HepG2 (cell line): ENCODE results near the gene NEDD4L. TPM values are rescaled to one million over a fixed set of nuclear protein-coding genes. Genes with fewer than 3 reads are reported as not detected.

Source experiments
- ARHGAP35 ChIP-seq: sonication (generic); formaldehyde crosslinking; IDR thresholded peaks from 2 replicates; pipeline ENCODE4 v1.9.0; 2022; ENCODE audit warnings: mild to moderate bottlenecking, inconsistent platforms, moderate library complexity, missing genetic modification reagents, borderline replicate concordance
- SIN3B ChIP-seq: fragments of 150-350 bp; IDR thresholded peaks from 2 replicates; pipeline ENCODE4 v1.6.1; 2014; ENCODE audit warnings: low read length
- SMAD3 ChIP-seq: sonication (generic); formaldehyde crosslinking; IDR thresholded peaks from 2 replicates; pipeline ENCODE4 v1.4.0; 2020; ENCODE audit warnings: missing genetic modification reagents
- SMARCC2 ChIP-seq: fragments of 450-650 bp; IDR thresholded peaks from 2 replicates; pipeline ENCODE4 v1.6.1; 2017; ENCODE audit warnings: antibody characterized with exemption, mild to moderate bottlenecking
- XBP1 ChIP-seq: sonication (generic); formaldehyde crosslinking; IDR thresholded peaks from 2 replicates; pipeline ENCODE4 v1.5.0; 2020; ENCODE audit warnings: missing genetic modification reagents
- ZFYVE20 ChIP-seq: sonication (generic); formaldehyde crosslinking; IDR thresholded peaks from 2 replicates; pipeline ENCODE4 v1.8.0; 2023; ENCODE audit warnings: low read depth, mild to moderate bottlenecking, moderate library complexity, missing genetic modification reagents, borderline replicate concordance
- ZNF232 ChIP-seq: sonication (generic); formaldehyde crosslinking; IDR thresholded peaks from 2 replicates; pipeline ENCODE4 v1.4.0; 2020; ENCODE audit warnings: missing genetic modification reagents, borderline replicate concordance
- ZSCAN31 ChIP-seq: sonication (generic); formaldehyde crosslinking; IDR thresholded peaks from 2 replicates; pipeline ENCODE4 v1.5.0; 2020; ENCODE audit warnings: low read depth, mild to moderate bottlenecking, missing genetic modification reagents
- polyA plus RNA-seq, 8 experiments: library from polyadenylated mRNA; depleted of rRNA in 3 of 8; stranded (reverse) in 7 of 8; unstranded in 1 of 8; fragments of >200 nt; fragmentation: Illumina TruSeq in 4 of 8; extraction: Trizol in 4 of 8; gene quantifications; 2 replicates each; pipeline versions ENCODE4 v1.2.1 to v1.2.3, GENCODE V29; 2011 to 2016; ENCODE audit warnings: low read depth in 4 of 8, missing spikeins in 1 of 8, mixed read lengths in 1 of 8; ENCODE audit not compliant: insufficient read depth in 1 of 8
- total RNA-seq, 5 experiments: library from RNA; depleted of rRNA; stranded (reverse); fragments of >200 nt; fragmentation: Illumina TruSeq; extraction: Trizol; gene quantifications; 2 replicates each; pipeline ENCODE4 v1.2.3, GENCODE V29; 2016; ENCODE audit warnings: low read depth in 1 of 5
- TF ChIP-seq, protein P1 (sequence below): sonication (generic); formaldehyde crosslinking; IDR thresholded peaks from 2 replicates; pipeline ENCODE4 v1.5.1; 2020; ENCODE audit warnings: mild to moderate bottlenecking, missing genetic modification reagents
- TF ChIP-seq, protein P2 (sequence below): sonication (generic); formaldehyde crosslinking; conservative IDR thresholded peaks from 2 replicates; pipeline ENCODE4 v1.4.0; 2020; ENCODE audit warnings: mild to moderate bottlenecking, missing genetic modification reagents, moderate library complexity
- TF ChIP-seq, protein P3 (sequence below): sonication (generic); formaldehyde crosslinking; IDR thresholded peaks from 2 replicates; pipeline ENCODE4 v1.4.0; 2020; ENCODE audit warnings: mild to moderate bottlenecking, missing genetic modification reagents
- TF ChIP-seq, protein P4 (sequence below): sonication (generic); formaldehyde crosslinking; IDR thresholded peaks from 2 replicates; pipeline ENCODE4 v1.4.0; 2020; ENCODE audit warnings: missing genetic modification reagents

The NEDD4L gene
- total and polyA plus RNA-seq, 2 of the 13 experiments (the other 11 are each of a cell fraction or from before 2014, with no cell fraction given) = 168 to 390 TPM

DNA sequence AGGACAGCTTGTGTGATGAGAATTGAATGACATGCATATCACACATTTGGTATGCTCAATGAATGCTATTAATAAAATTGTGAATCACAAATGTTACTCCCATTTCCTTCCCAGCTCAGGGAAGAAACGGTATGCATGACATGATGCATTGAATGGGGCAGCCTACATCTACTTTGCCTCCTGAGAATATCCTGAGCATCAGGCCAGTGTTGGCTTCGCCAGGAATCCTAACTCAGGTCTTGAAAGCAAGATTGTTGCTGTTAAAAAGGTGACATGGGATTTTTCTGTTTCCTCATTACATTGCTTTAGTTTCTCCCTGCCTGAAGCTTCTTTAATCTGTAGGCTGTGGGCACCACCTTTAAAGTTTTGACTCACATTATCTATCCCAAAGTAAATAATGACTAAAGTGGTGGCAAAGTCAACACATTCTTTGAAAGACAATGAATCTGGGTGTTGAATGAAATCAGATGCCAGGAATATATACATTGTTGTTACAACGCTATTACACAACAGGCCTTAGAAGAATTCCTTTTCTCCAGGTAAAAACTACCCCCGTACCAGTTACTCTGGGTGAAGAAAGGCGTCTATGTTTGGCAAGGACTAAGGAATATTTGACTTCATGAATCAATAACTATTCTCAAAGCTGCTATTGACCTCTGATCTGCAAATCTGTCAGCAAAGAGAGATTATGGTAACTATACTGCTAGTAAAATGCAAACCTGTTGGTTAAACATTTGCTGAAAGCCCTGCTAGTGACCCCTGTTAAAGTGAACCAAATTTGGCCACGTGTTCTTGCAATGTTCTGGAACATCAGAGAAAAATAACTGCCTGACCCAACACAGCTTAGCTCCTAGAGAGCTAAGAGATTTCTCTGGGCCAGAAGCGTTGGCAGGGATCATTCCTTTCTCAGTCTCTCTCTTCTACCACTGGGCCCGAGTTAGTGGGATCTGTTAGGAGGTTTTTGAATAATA lies 30.5 kb upstream of the NEDD4L start (continued):
- TF ChIP-seq, protein P1, sequence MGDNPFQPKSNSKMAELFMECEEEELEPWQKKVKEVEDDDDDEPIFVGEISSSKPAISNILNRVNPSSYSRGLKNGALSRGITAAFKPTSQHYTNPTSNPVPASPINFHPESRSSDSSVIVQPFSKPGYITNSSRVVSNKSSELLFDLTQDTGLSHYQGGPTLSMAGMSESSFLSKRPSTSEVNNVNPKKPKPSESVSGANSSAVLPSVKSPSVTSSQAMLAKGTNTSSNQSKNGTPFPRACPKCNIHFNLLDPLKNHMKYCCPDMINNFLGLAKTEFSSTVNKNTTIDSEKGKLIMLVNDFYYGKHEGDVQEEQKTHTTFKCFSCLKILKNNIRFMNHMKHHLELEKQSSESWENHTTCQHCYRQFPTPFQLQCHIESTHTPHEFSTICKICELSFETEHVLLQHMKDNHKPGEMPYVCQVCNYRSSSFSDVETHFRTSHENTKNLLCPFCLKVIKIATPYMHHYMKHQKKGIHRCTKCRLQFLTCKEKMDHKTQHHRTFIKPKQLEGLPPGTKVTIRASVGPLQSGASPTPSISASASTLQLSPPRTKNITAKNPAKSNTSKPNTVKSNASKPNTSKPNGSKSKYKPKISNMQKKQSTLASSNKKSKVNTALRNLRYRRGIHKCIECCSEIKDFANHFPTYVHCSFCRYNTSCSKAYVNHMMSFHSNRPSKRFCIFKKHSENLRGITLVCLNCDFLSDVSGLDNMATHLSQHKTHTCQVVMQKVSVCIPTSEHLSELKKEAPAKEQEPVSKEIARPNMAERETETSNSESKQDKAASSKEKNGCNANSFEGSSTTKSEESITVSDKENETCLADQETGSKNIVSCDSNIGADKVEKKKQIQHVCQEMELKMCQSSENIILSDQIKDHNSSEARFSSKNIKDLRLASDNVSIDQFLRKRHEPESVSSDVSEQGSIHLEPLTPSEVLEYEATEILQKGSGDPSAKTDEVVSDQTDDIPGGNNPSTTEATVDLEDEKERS (CRISPR knock-in tag) = no peak
- no peak for TF ChIP-seq SMARCC2
- no peak for TF ChIP-seq SIN3B
- peak; percentile 79; the same call in 1 of the 2 replicates for TF ChIP-seq XBP1 (CRISPR knock-in tag)
- TF ChIP-seq ZNF232 (CRISPR knock-in tag) = 0 out of 2 replicates have a peak, but pooled peaks have one; percentile 22
- TF ChIP-seq ZSCAN31 = peak; percentile 74; the same call in 1 of the 2 replicates
- peak; percentile 82; the same call in 1 of the 2 replicates for TF ChIP-seq SMAD3 (CRISPR knock-in tag)
- TF ChIP-seq, protein P2, sequence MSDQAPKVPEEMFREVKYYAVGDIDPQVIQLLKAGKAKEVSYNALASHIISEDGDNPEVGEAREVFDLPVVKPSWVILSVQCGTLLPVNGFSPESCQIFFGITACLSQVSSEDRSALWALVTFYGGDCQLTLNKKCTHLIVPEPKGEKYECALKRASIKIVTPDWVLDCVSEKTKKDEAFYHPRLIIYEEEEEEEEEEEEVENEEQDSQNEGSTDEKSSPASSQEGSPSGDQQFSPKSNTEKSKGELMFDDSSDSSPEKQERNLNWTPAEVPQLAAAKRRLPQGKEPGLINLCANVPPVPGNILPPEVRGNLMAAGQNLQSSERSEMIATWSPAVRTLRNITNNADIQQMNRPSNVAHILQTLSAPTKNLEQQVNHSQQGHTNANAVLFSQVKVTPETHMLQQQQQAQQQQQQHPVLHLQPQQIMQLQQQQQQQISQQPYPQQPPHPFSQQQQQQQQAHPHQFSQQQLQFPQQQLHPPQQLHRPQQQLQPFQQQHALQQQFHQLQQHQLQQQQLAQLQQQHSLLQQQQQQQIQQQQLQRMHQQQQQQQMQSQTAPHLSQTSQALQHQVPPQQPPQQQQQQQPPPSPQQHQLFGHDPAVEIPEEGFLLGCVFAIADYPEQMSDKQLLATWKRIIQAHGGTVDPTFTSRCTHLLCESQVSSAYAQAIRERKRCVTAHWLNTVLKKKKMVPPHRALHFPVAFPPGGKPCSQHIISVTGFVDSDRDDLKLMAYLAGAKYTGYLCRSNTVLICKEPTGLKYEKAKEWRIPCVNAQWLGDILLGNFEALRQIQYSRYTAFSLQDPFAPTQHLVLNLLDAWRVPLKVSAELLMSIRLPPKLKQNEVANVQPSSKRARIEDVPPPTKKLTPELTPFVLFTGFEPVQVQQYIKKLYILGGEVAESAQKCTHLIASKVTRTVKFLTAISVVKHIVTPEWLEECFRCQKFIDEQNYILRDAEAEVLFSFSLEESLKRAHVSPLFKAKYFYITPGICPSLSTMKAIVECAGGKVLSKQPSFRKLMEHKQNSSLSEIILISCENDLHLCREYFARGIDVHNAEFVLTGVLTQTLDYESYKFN (CRISPR knock-in tag) = peak; percentile 94
- TF ChIP-seq, protein P3, sequence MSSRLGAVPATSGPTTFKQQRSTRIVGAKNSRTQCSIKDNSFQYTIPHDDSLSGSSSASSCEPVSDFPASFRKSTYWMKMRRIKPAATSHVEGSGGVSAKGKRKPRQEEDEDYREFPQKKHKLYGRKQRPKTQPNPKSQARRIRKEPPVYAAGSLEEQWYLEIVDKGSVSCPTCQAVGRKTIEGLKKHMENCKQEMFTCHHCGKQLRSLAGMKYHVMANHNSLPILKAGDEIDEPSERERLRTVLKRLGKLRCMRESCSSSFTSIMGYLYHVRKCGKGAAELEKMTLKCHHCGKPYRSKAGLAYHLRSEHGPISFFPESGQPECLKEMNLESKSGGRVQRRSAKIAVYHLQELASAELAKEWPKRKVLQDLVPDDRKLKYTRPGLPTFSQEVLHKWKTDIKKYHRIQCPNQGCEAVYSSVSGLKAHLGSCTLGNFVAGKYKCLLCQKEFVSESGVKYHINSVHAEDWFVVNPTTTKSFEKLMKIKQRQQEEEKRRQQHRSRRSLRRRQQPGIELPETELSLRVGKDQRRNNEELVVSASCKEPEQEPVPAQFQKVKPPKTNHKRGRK (CRISPR knock-in tag) = no peak
- TF ChIP-seq, protein P4, sequence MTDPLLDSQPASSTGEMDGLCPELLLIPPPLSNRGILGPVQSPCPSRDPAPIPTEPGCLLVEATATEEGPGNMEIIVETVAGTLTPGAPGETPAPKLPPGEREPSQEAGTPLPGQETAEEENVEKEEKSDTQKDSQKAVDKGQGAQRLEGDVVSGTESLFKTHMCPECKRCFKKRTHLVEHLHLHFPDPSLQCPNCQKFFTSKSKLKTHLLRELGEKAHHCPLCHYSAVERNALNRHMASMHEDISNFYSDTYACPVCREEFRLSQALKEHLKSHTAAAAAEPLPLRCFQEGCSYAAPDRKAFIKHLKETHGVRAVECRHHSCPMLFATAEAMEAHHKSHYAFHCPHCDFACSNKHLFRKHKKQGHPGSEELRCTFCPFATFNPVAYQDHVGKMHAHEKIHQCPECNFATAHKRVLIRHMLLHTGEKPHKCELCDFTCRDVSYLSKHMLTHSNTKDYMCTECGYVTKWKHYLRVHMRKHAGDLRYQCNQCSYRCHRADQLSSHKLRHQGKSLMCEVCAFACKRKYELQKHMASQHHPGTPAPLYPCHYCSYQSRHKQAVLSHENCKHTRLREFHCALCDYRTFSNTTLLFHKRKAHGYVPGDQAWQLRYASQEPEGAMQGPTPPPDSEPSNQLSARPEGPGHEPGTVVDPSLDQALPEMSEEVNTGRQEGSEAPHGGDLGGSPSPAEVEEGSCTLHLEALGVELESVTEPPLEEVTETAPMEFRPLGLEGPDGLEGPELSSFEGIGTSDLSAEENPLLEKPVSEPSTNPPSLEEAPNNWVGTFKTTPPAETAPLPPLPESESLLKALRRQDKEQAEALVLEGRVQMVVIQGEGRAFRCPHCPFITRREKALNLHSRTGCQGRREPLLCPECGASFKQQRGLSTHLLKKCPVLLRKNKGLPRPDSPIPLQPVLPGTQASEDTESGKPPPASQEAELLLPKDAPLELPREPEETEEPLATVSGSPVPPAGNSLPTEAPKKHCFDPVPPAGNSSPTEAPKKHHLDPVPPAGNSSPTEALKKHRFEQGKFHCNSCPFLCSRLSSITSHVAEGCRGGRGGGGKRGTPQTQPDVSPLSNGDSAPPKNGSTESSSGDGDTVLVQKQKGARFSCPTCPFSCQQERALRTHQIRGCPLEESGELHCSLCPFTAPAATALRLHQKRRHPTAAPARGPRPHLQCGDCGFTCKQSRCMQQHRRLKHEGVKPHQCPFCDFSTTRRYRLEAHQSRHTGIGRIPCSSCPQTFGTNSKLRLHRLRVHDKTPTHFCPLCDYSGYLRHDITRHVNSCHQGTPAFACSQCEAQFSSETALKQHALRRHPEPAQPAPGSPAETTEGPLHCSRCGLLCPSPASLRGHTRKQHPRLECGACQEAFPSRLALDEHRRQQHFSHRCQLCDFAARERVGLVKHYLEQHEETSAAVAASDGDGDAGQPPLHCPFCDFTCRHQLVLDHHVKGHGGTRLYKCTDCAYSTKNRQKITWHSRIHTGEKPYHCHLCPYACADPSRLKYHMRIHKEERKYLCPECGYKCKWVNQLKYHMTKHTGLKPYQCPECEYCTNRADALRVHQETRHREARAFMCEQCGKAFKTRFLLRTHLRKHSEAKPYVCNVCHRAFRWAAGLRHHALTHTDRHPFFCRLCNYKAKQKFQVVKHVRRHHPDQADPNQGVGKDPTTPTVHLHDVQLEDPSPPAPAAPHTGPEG (CRISPR knock-in tag) = no peak
- TF ChIP-seq ARHGAP35 (CRISPR knock-in tag) = no peak
- TF ChIP-seq ZFYVE20 = no peak
